ENCODE data around the gene GRIN1.
A peak's percentile ranks its signal among the peaks of the same experiment; 100 is the strongest.

Gene GRIN1

DNA sequence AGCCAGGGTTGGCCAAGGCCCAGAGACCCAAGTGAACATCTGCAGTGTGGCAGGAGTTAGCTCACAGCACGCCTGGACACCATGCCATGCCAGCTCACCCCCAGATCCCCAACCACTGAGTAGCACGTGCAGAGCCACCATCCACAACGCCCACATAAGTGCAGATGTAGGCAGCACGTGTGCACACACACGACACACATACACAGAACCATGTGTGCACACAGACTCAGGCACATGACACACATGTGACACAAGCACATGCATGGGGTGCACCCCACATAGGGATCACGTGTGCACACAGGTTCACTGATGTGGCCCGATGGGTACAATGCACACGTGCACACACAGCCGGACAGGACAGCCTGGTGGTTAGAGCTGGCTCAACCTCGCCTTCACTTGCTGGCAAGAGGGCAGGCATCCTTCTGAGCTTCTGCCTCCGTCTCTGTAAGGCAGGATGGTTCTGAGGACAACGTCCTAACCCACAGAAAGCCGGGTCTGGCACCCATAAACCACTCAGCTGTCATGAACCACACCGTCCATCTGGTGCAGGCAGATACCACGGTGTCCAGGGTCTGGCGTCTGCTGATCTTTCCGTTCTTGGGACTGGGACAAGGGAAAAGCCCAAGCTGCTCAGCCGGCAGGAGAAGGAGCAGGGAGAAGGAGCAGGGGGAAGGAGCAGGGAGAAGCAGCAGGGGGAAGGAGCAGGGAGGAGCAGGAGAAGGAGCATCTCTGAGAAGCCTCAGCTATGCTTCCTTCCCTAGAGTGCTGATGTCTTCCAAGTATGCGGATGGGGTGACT, 18.9 kb downstream of the GRIN1 start:
- peak; percentile 47 to 49 for DNase-seq
- TF ChIP-seq POLR2A (IDR thresholded peaks at IDR 0.05; ENCODE audit: low read length) (no peak), GATA1 (IDR thresholded peaks at IDR 0.05; ENCODE audit: low read depth, low read length) (no peak)

DNA sequence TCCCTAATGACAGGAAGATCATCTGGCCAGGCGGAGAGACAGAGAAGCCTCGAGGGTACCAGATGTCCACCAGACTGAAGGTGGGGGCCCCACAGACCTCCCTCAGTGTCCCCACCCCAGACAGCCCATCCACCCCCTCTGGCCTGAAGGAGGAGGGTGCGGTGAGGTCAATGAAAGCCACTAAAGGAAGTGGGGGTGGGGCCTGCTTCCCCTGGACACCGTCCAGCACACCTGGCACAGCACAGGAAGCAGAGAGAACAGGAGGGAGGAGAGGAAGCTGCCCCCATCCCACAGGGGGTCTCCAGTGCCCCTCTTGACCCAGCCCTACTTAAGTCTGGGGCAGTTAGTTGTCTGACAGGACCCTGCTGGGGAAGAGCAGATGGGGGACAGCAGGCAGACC, 19.7 kb downstream of the GRIN1 start:
- no peak for DNase-seq
- TF ChIP-seq POLR2A (IDR thresholded peaks at IDR 0.05; ENCODE audit: low read length) (no peak), GATA1 (IDR thresholded peaks at IDR 0.05; ENCODE audit: low read depth, low read length) (no peak)

DNA sequence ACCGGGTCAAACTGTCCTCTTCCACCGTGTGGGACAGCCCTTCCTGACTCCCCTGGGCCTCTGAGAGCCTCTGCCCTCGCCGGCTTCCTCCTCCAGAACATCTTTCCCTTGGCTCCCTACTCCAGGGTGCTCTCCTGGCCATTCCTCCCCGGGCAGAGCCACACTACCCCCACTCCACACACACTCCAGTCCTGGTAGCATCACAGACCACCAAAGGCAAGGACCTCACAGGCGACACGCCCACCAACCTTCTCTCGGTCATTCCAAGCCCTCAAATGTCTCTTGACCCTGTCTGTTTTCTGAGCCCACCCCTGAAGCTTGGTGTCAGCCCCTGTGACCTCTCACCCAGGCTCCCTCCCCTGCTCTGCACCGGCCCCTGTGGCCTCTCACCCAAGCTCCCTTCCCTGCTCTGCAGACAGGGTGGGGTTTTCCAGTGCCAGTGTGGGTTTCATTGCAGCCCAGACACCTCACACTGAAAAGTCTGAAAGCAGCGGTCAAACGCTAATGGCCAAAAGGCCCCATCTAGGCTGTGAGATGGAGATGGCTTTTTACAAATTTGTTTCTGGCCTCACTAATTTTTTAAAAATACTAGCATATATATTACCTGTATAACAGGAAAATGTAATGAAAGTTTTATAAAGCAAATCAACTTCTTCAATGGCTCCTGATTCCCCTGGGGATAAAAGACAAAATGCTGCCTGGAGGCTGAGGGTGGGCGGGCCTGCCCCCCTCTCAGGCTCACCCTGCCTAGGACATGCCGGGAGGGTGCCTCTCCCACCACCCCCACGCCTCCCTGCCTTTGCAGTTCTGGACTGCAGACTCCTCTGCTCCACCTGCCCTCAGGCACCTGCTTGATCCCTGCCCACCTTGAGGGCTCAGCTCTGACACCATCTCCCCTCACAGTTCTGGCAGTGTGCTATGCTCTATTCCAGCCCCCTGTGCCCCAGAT, 20.4 kb downstream of the GRIN1 start:
- DNase-seq: no peak
- TF ChIP-seq POLR2A (IDR thresholded peaks at IDR 0.05; ENCODE audit: low read length) (no peak), GATA1 (IDR thresholded peaks at IDR 0.05; ENCODE audit: low read depth, low read length) (no peak)

DNA sequence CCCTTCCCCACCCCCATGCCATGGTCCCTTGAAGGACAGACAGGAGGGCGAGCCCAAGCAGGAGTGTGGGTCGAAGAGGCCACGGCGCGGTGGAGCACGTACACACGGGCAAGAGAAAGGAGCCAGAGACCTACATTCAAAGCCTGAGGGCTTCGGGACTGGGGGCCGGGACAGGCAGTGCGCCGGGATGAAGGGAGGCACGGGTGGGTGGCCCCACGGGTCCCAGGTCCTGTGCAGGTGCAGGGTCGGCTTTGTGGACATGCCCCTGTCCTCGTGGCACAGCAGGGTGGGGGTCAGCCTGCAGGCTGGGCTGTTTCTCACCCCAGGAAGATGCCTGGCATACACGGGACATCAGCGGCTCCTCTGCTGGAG, 21.1 kb downstream of the GRIN1 start:
- no peak for DNase-seq
- TF ChIP-seq GATA1 (IDR thresholded peaks at IDR 0.05; ENCODE audit: low read depth, low read length) (no peak), POLR2A (IDR thresholded peaks at IDR 0.05; ENCODE audit: low read length) (no peak)

DNA sequence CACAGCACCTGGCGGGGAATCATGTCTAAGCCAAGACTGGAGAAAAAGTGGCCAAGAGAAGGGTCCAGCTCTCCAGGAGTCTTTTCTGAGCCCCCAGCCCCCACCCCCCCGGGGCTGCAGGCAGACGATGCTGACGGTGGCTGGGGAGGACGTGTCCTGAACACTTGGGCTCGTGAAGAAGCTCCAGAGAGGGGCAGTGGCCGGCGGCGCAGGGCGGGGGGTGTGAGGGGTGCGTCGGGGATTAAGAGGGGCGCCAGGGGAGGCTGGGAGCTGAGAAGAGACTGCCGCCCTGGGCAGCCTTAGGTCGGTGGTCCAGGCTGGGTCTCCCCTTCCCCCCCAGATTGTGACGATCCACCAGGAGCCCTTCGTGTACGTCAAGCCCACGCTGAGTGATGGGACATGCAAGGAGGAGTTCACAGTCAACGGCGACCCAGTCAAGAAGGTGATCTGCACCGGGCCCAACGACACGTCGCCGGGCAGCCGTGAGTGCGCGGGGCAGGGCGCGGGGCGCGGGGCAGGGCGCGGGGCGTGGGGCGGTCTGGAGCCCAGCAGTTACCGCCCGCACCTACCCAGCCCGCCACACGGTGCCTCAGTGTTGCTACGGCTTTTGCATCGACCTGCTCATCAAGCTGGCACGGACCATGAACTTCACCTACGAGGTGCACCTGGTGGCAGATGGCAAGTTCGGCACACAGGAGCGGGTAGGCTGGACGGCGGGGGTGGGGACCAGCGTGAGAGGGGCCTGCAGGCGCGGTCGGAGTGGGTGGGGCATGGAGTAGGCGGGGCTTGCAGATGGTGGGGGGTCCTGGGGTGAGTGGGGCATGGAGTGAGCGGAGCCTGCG, 22.0 kb downstream of the GRIN1 start:
- no peak for DNase-seq
- TF ChIP-seq GATA1 (IDR thresholded peaks at IDR 0.05; ENCODE audit: low read depth, low read length) (no peak), POLR2A (IDR thresholded peaks at IDR 0.05; ENCODE audit: low read length) (no peak)

DNA sequence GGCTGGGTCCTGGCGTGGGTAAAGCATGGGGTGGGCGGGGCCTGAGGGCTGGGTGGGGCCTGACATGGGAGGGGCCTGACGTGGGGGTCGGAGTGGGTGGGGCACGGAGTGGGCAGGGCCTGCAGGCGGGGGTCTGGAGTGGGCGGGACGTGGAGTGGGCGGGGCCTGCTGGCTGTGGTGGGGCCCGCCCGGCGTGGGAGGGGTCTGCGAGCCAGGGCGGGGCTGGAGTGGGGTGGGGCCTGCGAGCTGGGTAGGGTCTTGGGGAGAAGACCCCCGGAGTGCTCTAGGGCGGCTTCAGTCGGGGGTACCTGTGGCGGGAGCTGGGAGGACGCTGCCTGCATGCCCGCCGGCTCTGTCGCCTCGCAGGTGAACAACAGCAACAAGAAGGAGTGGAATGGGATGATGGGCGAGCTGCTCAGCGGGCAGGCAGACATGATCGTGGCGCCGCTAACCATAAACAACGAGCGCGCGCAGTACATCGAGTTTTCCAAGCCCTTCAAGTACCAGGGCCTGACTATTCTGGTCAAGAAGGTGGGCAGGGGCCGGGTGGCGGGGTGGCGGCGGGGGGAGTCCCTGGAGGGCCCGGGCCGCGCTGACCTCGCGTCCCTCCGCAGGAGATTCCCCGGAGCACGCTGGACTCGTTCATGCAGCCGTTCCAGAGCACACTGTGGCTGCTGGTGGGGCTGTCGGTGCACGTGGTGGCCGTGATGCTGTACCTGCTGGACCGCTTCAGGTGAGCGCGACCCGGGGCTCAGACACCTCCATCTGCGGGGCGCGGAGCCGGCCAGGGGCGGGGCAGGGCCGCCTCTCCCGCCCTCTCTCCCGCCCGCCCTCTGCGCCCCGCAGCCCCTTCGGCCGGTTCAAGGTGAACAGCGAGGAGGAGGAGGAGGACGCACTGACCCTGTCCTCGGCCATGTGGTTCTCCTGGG, 22.9 kb downstream of the GRIN1 start:
- TF ChIP-seq GATA1 (IDR thresholded peaks at IDR 0.05; ENCODE audit: low read depth, low read length) (no peak), POLR2A (IDR thresholded peaks at IDR 0.05; ENCODE audit: low read length) (no peak)
- peak; percentile 29 to 37 for DNase-seq

DNA sequence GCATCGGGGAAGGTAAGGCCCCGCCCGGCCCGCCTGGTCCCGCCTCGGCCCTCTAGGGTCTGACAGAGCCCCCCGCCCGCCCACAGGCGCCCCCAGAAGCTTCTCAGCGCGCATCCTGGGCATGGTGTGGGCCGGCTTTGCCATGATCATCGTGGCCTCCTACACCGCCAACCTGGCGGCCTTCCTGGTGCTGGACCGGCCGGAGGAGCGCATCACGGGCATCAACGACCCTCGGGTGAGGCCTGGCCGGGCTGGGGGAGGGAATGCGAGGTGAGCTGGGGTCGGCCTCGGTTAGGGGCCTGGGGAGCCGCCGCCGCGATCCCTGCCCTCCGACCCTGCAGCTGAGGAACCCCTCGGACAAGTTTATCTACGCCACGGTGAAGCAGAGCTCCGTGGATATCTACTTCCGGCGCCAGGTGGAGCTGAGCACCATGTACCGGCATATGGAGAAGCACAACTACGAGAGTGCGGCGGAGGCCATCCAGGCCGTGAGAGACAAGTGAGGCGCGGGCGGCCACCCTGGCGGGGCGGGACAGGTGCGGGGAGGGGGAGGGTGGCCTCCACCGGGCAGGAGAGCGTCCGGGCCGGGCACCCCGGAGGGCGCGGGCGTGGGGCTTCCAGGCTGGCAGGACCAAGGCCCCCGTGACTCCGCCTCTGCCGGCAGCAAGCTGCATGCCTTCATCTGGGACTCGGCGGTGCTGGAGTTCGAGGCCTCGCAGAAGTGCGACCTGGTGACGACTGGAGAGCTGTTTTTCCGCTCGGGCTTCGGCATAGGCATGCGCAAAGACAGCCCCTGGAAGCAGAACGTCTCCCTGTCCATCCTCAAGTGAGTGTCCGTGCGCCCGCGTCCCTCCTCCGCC, 23.8 kb downstream of the GRIN1 start:
- DNase-seq: peak; percentile 36 to 54
- TF ChIP-seq POLR2A (IDR thresholded peaks at IDR 0.05; ENCODE audit: low read length): no peak
- TF ChIP-seq GATA1 (IDR thresholded peaks at IDR 0.05; ENCODE audit: low read depth, low read length): no peak

DNA sequence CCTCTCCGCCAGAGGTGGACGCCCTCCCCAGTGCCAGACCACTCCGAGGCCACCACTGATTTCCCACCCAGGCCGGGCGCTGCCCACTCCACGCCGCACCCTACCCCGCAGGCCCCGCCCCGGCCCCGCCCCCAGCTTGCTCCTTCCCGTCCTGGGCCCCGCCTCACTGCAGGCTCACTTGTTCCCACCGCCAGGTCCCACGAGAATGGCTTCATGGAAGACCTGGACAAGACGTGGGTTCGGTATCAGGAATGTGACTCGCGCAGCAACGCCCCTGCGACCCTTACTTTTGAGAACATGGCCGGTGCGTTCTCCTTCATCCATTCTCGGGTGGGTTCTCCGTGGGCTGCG, 24.4 kb downstream of the GRIN1 start:
- DNase-seq: no peak
- TF ChIP-seq POLR2A (IDR thresholded peaks at IDR 0.05; ENCODE audit: low read length) (no peak), GATA1 (IDR thresholded peaks at IDR 0.05; ENCODE audit: low read depth, low read length) (no peak)

DNA sequence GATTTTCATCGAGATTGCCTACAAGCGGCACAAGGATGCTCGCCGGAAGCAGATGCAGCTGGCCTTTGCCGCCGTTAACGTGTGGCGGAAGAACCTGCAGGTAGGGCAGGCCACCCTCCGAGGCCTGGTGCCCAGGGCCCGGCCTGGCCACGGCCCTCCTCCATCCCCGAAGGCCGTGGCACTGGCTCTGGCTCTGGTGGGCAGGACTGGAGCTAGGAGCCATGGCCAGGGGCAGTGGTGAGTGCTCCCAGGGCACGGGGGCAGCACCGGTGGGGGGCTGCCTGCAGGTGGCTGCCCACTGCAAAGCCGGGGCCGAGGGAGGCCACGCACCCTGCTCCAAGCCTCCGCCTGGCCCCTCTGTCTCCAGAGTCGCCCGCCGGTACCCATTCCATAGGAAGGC, 24.9 kb downstream of the GRIN1 start:
- no peak for DNase-seq
- TF ChIP-seq GATA1 (IDR thresholded peaks at IDR 0.05; ENCODE audit: low read depth, low read length): no peak
- TF ChIP-seq POLR2A (IDR thresholded peaks at IDR 0.05; ENCODE audit: low read length): no peak

DNA sequence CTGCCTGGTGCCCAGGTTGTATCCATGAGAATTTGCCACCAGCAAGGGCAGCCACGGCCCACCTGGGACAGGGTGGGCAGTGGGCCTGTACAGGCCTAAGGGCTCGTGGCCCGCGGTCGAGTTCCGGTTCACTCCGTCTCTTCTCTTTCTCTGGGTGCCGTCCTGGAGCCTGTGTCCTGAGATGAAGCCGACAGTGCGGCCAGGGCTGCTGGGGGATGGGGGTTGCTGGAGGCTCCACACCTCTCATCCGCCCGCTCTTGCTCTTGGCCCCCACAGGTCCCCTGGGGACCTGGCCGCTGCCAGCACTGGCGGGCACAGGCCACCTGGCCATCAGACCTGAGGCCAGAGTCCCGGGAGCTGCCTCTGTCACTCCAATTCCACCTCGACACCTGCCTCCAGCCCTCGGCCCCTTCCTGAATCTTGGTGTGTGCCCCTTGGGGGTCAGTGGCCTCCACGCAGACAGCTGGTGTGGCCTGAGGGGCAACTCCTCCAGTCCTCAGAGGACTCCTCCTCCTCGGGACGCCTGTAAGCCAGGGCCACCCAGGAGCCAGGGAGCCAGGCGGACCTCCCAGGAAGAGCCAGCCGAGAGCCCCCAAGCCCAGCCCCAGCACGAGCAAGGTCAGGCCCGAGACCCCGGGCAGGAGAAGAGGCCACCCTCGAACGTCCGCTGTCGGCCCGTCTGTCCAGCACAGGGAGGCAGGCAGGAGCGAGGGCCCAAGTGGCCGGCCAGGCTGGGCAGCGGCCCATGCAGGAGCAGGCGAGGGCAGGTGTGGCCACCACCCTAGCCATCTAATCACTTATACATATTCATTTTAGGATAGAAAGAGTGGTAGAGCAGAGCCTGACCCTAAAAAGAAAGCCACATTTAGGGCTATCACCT, 25.7 kb downstream of the GRIN1 start:
- no peak for DNase-seq
- no peak for TF ChIP-seq POLR2A (IDR thresholded peaks at IDR 0.05; ENCODE audit: low read length)
- no peak for TF ChIP-seq GATA1 (IDR thresholded peaks at IDR 0.05; ENCODE audit: low read depth, low read length)

DNA sequence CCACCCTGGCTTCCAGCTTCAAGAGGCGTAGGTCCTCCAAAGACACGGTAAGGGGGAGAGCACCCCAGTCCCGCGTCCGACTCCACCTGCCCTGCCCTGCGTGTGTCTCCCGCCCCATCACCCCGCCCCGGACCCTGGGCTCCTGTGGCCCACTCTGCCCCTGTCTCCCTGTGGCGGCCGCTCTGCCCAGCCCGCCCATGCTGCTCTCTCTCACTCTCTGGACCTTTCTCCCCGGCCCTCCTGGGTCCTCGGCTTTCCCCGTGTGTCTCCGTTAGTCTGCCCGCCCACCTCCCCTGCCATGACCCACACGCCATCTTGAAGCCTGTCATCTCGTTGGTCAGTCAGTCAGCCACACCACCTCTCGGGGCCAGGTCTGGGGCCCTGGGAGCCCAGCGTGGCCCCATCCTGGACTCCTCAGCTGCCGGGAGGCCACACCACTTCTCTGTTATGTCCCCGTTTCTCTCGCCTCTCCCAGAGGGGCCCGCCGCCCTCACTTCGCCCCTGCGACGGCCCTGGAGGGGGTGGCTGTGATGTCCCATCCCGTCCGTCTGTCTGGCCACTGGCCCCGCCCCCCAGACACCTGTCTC, 26.4 kb downstream of the GRIN1 start:
- TF ChIP-seq POLR2A (IDR thresholded peaks at IDR 0.05; ENCODE audit: low read length) (no peak), GATA1 (IDR thresholded peaks at IDR 0.05; ENCODE audit: low read depth, low read length) (no peak)
- no peak for DNase-seq
